Transverse colon (tissue), 4 donors: Measurements from ENCODE around the gene B4GALT5.

Experiments used
- POLR2A ChIP-seq: fragments of 450-650 bp; IDR thresholded peaks from one replicate; pipeline ENCODE4 v1.6.1; 2016; ENCODE audit warnings: antibody characterized with exemption, mild to moderate bottlenecking, moderate library complexity
- POLR2AphosphoS5 ChIP-seq, 3 donors: sonication (generic); formaldehyde crosslinking; IDR thresholded peaks; one replicate each; pipeline ENCODE4 v1.6.1; 2016; ENCODE audit warnings: antibody characterized with exemption in 3 of 3
- TF ChIP-seq, protein P1 (sequence below), 5 experiments: fragments of 200-600 bp in 3 of 5; fragments of 450-650 bp in 2 of 5; sonication (generic) in 3 of 5; IDR thresholded peaks; 1 replicate in 2 of 5; 2 replicates in 3 of 5; pipeline ENCODE4 v1.5.1; 2016 to 2017; ENCODE audit warnings: antibody characterized with exemption in 5 of 5, inconsistent platforms in 3 of 5, mild to moderate bottlenecking in 2 of 5, moderate library complexity in 1 of 5

DNA sequence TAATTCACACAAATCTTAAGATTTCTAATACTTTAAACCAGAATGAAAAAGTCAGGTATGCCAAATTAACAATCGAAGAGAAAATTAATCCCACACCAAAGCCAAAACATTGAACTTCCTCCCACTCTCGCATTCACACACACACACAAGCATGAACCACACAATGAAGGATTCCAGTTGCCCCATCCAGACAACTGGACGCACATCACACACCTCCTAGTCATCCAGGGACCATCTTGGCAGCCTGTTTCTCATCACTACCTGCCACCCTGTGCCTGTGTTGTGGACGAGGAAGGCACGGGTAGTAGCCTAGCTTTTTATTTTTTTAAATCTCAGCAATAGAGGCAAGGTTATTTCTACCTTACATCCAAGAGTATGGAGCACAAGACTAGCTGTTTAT lies 15.2 kb downstream of the B4GALT5 start:
- TF ChIP-seq POLR2AphosphoS5 (IDR thresholded peaks at IDR 0.05) (no peak), POLR2A (no peak)
- TF ChIP-seq, protein P1, sequence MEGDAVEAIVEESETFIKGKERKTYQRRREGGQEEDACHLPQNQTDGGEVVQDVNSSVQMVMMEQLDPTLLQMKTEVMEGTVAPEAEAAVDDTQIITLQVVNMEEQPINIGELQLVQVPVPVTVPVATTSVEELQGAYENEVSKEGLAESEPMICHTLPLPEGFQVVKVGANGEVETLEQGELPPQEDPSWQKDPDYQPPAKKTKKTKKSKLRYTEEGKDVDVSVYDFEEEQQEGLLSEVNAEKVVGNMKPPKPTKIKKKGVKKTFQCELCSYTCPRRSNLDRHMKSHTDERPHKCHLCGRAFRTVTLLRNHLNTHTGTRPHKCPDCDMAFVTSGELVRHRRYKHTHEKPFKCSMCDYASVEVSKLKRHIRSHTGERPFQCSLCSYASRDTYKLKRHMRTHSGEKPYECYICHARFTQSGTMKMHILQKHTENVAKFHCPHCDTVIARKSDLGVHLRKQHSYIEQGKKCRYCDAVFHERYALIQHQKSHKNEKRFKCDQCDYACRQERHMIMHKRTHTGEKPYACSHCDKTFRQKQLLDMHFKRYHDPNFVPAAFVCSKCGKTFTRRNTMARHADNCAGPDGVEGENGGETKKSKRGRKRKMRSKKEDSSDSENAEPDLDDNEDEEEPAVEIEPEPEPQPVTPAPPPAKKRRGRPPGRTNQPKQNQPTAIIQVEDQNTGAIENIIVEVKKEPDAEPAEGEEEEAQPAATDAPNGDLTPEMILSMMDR (IDR thresholded peaks at IDR 0.05): no peak
